Stimulated activated CD8-positive, alpha-beta memory T cell treated with anti-CD3 and anti-CD28 coated beads, Interleukin-2, amount 100 ng/mL, for 1 hour (primary cell): Measurements from ENCODE around the gene EPM2AIP1.
"Not testable (repeated sequence)": the region's sequence is repeated elsewhere in the genome, so short reads cannot be mapped to it uniquely, and the experiment has no call there.

Experiments used
- DNase-seq, 2 donors: peaks; one replicate each; pipeline ENCODE4 v3.0.0-alpha.2; 2020; ENCODE audit warnings: low read depth in 2 of 2

Gene EPM2AIP1

DNA sequence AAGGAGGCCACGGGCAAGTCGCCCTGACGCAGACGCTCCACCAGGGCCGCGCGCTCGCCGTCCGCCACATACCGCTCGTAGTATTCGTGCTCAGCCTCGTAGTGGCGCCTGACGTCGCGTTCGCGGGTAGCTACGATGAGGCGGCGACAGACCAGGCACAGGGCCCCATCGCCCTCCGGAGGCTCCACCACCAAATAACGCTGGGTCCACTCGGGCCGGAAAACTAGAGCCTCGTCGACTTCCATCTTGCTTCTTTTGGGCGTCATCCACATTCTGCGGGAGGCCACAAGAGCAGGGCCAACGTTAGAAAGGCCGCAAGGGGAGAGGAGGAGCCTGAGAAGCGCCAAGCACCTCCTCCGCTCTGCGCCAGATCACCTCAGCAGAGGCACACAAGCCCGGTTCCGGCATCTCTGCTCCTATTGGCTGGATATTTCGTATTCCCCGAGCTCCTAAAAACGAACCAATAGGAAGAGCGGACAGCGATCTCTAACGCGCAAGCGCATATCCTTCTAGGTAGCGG lies at the start of gene EPM2AIP1:
Gene EPM2AIP1 (minus strand): TSS at position 326 of the 520 bp plus-strand sequence. CDS start 54 bp downstream, at position 272.
- DNase-seq, result no peak

- not testable (repeated sequence) for DNase-seq
These were observed 49.8 kb upstream of the EPM2AIP1 start for GRCh38 chr3:37042712-37043111.

- no peak for DNase-seq
These were observed 48.7 kb upstream of the EPM2AIP1 start for GRCh38 chr3:37041546-37042195.

- no peak for DNase-seq
These were observed 47.3 kb upstream of the EPM2AIP1 start for GRCh38 chr3:37040231-37040630.

- DNase-seq, result no peak
These were observed 46.4 kb upstream of the EPM2AIP1 start for GRCh38 chr3:37039161-37039846.

DNA sequence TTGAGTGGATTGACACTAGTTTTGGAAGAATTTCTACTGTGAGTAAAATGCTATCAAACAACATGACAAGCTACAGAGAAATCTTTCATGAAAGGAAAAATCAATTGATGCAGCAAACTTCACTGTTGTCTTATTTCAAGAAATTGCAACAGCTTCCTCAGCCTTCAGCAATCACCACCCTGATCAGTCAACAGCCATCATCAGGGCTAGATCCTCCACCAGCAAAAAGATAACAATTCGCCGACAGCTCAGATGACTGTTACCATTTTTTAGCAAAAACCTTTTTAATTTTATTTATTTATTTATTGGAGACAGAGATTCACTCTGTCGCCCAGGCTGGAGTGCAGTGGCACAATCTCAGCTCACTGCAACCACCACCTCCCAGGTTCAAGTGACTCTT lies 44.4 kb upstream of the EPM2AIP1 start:
- no peak for DNase-seq

DNA sequence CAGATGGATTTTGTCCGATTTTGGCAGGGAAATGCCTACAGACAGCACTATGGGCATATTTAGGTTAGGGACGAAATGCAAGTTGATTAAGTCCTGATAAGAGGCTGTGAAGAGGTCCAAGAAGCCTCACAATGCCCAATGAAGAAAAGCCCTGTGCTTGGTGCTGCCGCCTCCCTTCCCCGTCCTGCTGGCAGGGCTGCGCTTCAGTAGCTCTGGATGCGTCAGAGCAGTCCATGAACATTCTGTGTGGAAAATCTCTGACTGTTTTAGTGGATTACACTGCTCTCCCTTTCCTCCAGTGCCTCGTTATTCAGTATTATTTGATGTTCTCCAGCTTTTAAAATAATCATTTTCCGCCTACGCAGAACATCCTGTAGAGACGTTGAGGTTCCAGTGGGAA lies 40.0 kb upstream of the EPM2AIP1 start:
- DNase-seq, result no peak

DNA sequence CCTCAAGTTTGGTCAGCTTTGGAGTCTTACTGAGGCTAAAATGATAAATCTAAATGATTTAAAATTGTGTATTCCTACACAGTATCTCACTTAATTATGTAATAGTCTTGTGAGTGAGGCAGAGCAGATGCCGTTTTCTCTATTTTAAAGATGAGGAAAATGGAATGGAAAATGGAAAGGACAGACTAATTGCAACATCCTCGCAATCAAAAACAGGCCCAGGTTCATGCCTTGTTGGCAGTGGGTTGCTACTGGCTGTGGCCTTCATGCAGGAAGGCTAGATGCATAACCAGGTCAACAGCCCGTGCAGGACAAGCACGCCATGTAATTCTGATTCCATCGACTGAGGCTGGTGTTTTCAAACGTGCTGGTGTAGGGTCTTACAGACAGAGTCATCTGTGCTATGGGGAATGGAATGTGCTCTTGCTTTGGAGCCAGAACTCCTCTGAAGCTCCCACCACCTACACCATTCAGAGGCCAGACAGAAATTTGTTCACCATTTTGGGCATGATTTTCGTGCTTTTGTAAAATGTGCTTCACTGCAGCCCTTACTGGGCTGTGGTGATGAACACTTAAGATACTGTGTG lies 38.3 kb upstream of the EPM2AIP1 start:
- DNase-seq, result no peak

GRCh38 chr3:37030588-37030987 lies 37.7 kb upstream of the EPM2AIP1 start:
- no peak for DNase-seq

DNA sequence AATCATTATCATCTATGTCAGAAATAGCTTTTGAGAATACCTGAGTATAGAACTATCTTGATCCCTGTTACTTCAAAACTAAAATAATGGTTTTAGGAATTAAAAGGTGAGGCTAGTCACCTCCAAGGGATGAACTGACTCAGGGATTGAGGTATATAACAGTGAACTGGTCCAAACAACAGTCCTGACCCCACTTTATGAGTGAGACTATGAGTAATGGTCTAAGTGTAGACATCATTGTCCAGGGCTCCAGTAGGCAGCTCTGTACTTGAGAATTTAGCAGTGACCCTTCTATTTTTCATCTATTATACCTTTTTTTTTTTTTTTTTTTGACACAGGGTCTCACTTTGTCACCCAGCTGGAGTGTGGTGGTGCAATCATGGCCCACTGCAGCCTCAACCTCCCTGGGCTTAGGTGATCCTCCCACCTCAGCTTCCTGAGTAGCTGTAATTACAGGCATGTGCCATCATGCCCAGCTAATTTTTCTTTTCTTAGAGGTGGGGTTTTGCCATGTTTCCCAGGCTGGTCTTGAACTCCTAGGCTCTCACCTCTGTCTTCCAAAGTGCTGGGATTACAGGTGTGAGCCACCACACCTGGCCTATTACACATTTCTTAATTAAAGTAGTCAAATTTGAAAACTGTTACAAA lies 36.7 kb upstream of the EPM2AIP1 start:
- no peak for DNase-seq

DNA sequence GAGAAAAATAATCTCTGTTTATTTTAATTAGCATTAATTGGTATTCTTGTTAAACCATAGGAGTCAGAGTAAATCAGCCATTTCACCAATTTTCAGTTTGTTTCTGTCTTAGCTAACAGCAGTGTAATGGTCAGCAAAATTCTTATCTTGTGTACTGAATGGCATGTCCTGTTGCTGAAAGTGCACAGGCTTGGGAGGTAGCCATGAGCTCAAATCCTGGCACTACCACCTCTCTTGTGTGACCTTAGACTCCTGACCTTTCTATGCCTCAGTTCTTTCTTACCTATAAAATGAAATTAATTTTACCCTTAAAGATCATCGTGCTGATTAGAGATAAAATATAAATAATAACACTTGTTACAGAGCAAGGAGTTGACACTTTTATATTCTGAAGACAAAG lies 36.2 kb upstream of the EPM2AIP1 start:
- DNase-seq, result no peak

DNA sequence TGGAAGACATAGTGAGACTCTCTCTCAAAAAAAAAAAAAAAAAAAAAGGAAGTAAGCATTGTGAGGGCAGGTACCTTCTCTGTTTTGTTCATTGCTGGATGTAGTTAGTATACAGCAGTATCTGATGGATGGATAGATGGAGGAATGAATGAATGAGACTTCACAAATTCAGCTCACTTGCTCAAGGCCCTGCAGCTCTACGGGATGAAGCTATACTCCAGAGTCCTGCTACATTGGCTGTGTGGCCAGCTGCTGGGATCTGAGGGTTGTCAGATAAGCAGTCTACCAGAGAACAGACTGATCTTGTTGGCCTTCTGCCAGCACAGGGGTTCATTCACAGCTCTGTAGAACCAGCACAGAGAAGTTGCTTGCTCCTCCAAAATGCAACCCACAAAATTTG lies 35.4 kb upstream of the EPM2AIP1 start:
- DNase-seq, result no peak

- no peak for DNase-seq
These were observed 33.9 kb upstream of the EPM2AIP1 start for GRCh38 chr3:37026851-37027250.

GRCh38 chr3:37025561-37026335 lies 32.8 kb upstream of the EPM2AIP1 start:
- no peak for DNase-seq

GRCh38 chr3:37024820-37025405 lies 32.0 kb upstream of the EPM2AIP1 start:
- DNase-seq, result no peak

- no peak for DNase-seq
These were observed 31.2 kb upstream of the EPM2AIP1 start for GRCh38 chr3:37024092-37024491.

GRCh38 chr3:37017683-37018082 lies 24.8 kb upstream of the EPM2AIP1 start:
- DNase-seq, result no peak

DNA sequence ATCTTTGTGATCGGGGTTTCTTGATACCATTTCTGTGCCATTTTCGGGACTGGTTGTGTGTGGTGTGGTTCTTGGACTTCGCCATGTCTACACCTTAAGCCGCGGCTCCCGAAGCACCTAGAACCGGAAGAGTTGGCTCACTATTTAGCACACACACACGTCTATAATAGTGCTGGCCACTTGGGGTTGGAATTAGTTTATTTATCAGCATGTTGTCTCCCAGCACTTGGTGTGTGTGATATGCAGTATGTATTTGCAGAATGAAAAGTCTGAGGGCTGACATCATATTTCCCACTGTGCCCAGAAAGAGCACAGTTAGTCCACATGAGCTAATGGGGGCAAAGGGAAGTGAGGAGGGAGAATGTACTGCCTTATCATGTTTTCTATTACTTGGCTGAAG lies 24.0 kb upstream of the EPM2AIP1 start:
- no peak for DNase-seq

DNA sequence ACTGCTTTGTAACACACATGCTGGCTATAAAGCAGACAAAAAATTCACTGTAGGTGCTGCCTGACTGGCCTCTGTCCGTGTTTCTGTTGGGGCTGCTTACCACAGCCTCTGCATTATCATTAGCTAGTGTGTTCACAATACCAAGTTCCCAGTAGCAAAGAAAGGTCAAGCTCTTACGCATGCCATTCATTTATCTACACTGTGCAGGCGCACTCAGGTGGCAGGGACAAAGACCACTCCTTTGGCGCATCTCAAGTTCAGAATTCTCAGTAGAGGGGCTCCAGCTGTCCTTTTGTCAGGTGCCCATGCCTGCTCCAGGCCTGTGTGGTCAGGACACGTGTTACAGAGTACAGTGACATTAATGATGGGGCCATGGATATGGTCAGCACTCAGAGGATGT lies 22.7 kb upstream of the EPM2AIP1 start:
- no peak for DNase-seq

DNA sequence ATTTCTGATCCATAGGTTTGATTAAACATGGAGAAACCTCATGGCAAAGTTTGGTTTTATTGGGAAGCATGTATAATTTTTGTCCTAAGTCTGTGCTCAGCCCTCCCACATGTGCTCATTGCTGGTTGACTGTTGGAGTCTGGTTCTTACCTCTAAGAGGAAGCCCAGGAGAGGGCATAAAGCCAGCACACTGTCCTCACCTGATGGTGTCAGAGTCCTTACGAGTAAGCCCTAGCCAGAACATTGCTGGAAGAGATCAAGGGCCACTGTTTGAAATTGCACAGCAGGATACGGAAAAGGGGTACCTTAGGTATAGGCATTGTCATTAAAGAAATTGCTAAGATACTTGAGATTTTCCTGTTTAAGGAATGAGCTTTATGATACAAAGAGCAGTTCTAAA lies 21.7 kb upstream of the EPM2AIP1 start:
- DNase-seq, result no peak
